ENCODE data around the gene HIRA. TPM values are rescaled to one million over a fixed set of nuclear protein-coding genes. Genes with fewer than 3 reads are reported as not detected.

HIRA gene
- total RNA-seq, 4 donors from 2014 or later = 14.8 to 23.0 (median 17.2) TPM

- no peak for TF ChIP-seq CTCF (IDR thresholded peaks at IDR 0.05; ENCODE audit: low read depth)
Observed at GRCh38 chr22:19350947-19351346, 80.6 kb downstream of the HIRA start.

- no peak for TF ChIP-seq CTCF (IDR thresholded peaks at IDR 0.05; ENCODE audit: low read depth)
Observed at GRCh38 chr22:19350476-19350859, 81.1 kb downstream of the HIRA start.

GRCh38 chr22:19349778-19350475, 81.6 kb downstream of the HIRA start:
- TF ChIP-seq CTCF (IDR thresholded peaks at IDR 0.05; ENCODE audit: low read depth) = no peak

GRCh38 chr22:19346677-19347265, 84.8 kb downstream of the HIRA start:
- TF ChIP-seq CTCF (IDR thresholded peaks at IDR 0.05; ENCODE audit: low read depth) = no peak

GRCh38 chr22:19344420-19344819, 87.1 kb downstream of the HIRA start:
- TF ChIP-seq CTCF (IDR thresholded peaks at IDR 0.05; ENCODE audit: low read depth) = no peak

- TF ChIP-seq CTCF (IDR thresholded peaks at IDR 0.05; ENCODE audit: low read depth) = no peak
Observed at GRCh38 chr22:19343470-19343869, 88.1 kb downstream of the HIRA start.

GRCh38 chr22:19341500-19341899, 90.0 kb downstream of the HIRA start:
- TF ChIP-seq CTCF (IDR thresholded peaks at IDR 0.05; ENCODE audit: low read depth) = no peak
